Islet precursor cell (in vitro differentiated cells): ENCODE data around the gene TMTC1.

Experiments
- DNase-seq: peaks from one replicate; pipeline ENCODE4 v3.0.0-alpha.2; 2018

TMTC1 gene

GRCh38 chr12:29778531-29778930 is 5.2 kb downstream of the TMTC1 start:
- no peak for DNase-seq

GRCh38 chr12:29773076-29773475 is 10.7 kb downstream of the TMTC1 start:
- DNase-seq: no peak

- DNase-seq: no peak
These were observed 12.0 kb downstream of the TMTC1 start for GRCh38 chr12:29771786-29772185.

- DNase-seq: no peak
These were observed 12.6 kb downstream of the TMTC1 start for GRCh38 chr12:29771165-29771564.

GRCh38 chr12:29769162-29769858 is 14.4 kb downstream of the TMTC1 start:
- DNase-seq: no peak

GRCh38 chr12:29768372-29768771 is 15.4 kb downstream of the TMTC1 start:
- DNase-seq: no peak

- DNase-seq: no peak
These were observed 20.4 kb downstream of the TMTC1 start for GRCh38 chr12:29763301-29763683.

GRCh38 chr12:29762637-29763300 is 21.0 kb downstream of the TMTC1 start:
- DNase-seq: no peak

GRCh38 chr12:29759950-29760349 is 23.8 kb downstream of the TMTC1 start:
- no peak for DNase-seq

GRCh38 chr12:29756741-29757390 is 26.9 kb downstream of the TMTC1 start:
- no peak for DNase-seq

GRCh38 chr12:29754235-29755189 is 29.2 kb downstream of the TMTC1 start:
- DNase-seq: no peak

GRCh38 chr12:29752121-29752520 is 31.6 kb downstream of the TMTC1 start:
- no peak for DNase-seq

- DNase-seq: no peak
These were observed 32.1 kb downstream of the TMTC1 start for GRCh38 chr12:29751676-29752075.

- no peak for DNase-seq
These were observed 32.9 kb downstream of the TMTC1 start for GRCh38 chr12:29750928-29751220.

- no peak for DNase-seq
These were observed 33.4 kb downstream of the TMTC1 start for GRCh38 chr12:29750131-29750927.

- no peak for DNase-seq
These were observed 39.4 kb downstream of the TMTC1 start for GRCh38 chr12:29744365-29744764.

GRCh38 chr12:29743801-29744200 is 39.9 kb downstream of the TMTC1 start:
- DNase-seq: peak; percentile 94

GRCh38 chr12:29743077-29743476 is 40.7 kb downstream of the TMTC1 start:
- no peak for DNase-seq

GRCh38 chr12:29742646-29743045 is 41.1 kb downstream of the TMTC1 start:
- DNase-seq: no peak

GRCh38 chr12:29741342-29742241 is 42.1 kb downstream of the TMTC1 start:
- no peak for DNase-seq

- DNase-seq: no peak
These were observed 44.3 kb downstream of the TMTC1 start for GRCh38 chr12:29739279-29739991.
